ENCODE measurements around the gene ANKH.

DNA sequence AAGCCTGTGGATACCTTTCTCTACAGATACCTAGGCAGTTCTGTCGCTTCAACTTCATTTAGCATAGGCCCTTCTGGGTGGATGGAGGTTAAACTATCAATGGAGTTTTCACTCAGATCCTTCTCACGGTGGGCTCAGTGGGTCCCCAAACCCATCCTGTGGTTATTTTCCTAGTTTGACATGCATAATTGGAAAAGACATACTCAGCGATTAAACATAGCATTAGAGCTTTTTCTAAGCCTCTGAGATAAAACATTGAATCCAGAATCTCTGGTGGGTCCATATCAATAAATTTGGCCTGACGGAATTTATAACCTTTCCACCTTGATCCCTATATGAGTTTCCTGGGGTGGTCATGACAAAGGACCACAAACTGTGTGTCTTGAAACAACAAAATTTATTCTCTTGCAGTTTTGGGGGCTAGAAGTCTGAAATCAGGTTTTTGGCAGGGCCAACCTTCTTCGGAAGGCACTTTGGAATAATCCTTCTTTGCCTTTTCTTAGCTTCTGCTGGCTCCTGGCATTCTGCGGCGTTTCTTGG, 208.8 kb downstream of the ANKH start:
- TF ChIP-seq, protein P1, sequence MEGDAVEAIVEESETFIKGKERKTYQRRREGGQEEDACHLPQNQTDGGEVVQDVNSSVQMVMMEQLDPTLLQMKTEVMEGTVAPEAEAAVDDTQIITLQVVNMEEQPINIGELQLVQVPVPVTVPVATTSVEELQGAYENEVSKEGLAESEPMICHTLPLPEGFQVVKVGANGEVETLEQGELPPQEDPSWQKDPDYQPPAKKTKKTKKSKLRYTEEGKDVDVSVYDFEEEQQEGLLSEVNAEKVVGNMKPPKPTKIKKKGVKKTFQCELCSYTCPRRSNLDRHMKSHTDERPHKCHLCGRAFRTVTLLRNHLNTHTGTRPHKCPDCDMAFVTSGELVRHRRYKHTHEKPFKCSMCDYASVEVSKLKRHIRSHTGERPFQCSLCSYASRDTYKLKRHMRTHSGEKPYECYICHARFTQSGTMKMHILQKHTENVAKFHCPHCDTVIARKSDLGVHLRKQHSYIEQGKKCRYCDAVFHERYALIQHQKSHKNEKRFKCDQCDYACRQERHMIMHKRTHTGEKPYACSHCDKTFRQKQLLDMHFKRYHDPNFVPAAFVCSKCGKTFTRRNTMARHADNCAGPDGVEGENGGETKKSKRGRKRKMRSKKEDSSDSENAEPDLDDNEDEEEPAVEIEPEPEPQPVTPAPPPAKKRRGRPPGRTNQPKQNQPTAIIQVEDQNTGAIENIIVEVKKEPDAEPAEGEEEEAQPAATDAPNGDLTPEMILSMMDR (IDR thresholded peaks at IDR 0.05; ENCODE audit: low read depth, low read length, poor library complexity, severe bottlenecking): no peak
- no peak for TF ChIP-seq EZH2phosphoT487 (IDR thresholded peaks at IDR 0.05; ENCODE audit: borderline replicate concordance, low read length)

Data from DOHH2 (cell line).